ENCODE data around the gene CZIB. TPM values are rescaled to one million over a fixed set of nuclear protein-coding genes. Genes with fewer than 3 reads are reported as not detected.
A peak's percentile ranks its signal among the peaks of the same experiment; 100 is the strongest.

CZIB gene
- total and polyA plus RNA-seq, 2 of the 13 experiments (the other 11 are each of a cell fraction or from before 2014, with no cell fraction given): 49.2 to 67.0 TPM

- TF ChIP-seq, protein P1, sequence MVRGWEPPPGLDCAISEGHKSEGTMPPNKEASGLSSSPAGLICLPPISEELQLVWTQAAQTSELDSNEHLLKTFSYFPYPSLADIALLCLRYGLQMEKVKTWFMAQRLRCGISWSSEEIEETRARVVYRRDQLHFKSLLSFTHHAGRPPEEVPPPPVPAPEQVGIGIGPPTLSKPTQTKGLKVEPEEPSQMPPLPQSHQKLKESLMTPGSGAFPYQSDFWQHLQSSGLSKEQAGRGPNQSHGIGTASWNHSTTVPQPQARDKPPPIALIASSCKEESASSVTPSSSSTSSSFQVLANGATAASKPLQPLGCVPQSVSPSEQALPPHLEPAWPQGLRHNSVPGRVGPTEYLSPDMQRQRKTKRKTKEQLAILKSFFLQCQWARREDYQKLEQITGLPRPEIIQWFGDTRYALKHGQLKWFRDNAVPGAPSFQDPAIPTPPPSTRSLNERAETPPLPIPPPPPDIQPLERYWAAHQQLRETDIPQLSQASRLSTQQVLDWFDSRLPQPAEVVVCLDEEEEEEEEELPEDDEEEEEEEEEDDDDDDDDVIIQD (CRISPR knock-in tag; IDR thresholded peaks at IDR 0.05; ENCODE audit: low read depth): 0 out of 2 replicates have a peak, but pooled peaks have one; percentile 36
- TF ChIP-seq ZNF343 (CRISPR knock-in tag; IDR thresholded peaks at IDR 0.05) (0 out of 2 replicates have a peak, but pooled peaks have one; percentile 62), HHEX (CRISPR knock-in tag; IDR thresholded peaks at IDR 0.05) (peak; percentile 42; the same call in 1 of the 2 replicates), SP5 (CRISPR knock-in tag; IDR thresholded peaks at IDR 0.05; ENCODE audit: borderline replicate concordance, low read depth) (peak; percentile 97), ZNF841 (CRISPR knock-in tag; IDR thresholded peaks at IDR 0.05; ENCODE audit: borderline replicate concordance) (no peak), FOXA1 (IDR thresholded peaks at IDR 0.05) (peak; percentile 78), FOXA1 (CRISPR knock-in tag; IDR thresholded peaks at IDR 0.05) (peak; percentile 95), ZNF558 (CRISPR knock-in tag; IDR thresholded peaks at IDR 0.05; ENCODE audit: borderline replicate concordance) (peak; percentile 72; the same call in 1 of the 2 replicates), ZXDC (CRISPR knock-in tag; IDR thresholded peaks at IDR 0.05) (no peak), TEAD2 (CRISPR knock-in tag; IDR thresholded peaks at IDR 0.05) (no peak), ZBTB44 (CRISPR knock-in tag; IDR thresholded peaks at IDR 0.05) (no peak), ZNF530 (CRISPR knock-in tag; IDR thresholded peaks at IDR 0.05; ENCODE audit: low read depth) (no peak), ZNF768 (CRISPR knock-in tag; IDR thresholded peaks at IDR 0.05) (no peak), SRSF9 (IDR thresholded peaks at IDR 0.05; ENCODE audit: borderline replicate concordance, insufficient read depth, low read depth, low read length, poor library complexity, severe bottlenecking) (no peak), ADNP (CRISPR knock-in tag; IDR thresholded peaks at IDR 0.05) (no peak), ESRRA (CRISPR knock-in tag; IDR thresholded peaks at IDR 0.05; ENCODE audit: low read depth) (peak; percentile 73; the same call in 1 of the 2 replicates), ZNF607 (CRISPR knock-in tag; IDR thresholded peaks at IDR 0.05; ENCODE audit: borderline replicate concordance) (peak; percentile 82; the same call in 1 of the 2 replicates), TP53 (CRISPR knock-in tag; conservative IDR thresholded peaks at IDR 0.05) (peak; percentile 77; the same call in 1 of the 2 replicates), SMAD9 (CRISPR knock-in tag; IDR thresholded peaks at IDR 0.05) (no peak)
- TF ChIP-seq, protein P2, sequence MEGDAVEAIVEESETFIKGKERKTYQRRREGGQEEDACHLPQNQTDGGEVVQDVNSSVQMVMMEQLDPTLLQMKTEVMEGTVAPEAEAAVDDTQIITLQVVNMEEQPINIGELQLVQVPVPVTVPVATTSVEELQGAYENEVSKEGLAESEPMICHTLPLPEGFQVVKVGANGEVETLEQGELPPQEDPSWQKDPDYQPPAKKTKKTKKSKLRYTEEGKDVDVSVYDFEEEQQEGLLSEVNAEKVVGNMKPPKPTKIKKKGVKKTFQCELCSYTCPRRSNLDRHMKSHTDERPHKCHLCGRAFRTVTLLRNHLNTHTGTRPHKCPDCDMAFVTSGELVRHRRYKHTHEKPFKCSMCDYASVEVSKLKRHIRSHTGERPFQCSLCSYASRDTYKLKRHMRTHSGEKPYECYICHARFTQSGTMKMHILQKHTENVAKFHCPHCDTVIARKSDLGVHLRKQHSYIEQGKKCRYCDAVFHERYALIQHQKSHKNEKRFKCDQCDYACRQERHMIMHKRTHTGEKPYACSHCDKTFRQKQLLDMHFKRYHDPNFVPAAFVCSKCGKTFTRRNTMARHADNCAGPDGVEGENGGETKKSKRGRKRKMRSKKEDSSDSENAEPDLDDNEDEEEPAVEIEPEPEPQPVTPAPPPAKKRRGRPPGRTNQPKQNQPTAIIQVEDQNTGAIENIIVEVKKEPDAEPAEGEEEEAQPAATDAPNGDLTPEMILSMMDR (CRISPR knock-in tag; IDR thresholded peaks at IDR 0.05): peak; percentile 27; the same call in 1 of the 2 replicates
Observed at GRCh38 chr1:53183095-53183990, 37.1 kb downstream of the CZIB start (continued).

Data from HepG2 (cell line).